ENCODE data around the gene LUC7L2.
"Not testable (repeated sequence)": the region's sequence is repeated elsewhere in the genome, so short reads cannot be mapped to it uniquely, and the experiment has no call there.

The LUC7L2 gene

DNA sequence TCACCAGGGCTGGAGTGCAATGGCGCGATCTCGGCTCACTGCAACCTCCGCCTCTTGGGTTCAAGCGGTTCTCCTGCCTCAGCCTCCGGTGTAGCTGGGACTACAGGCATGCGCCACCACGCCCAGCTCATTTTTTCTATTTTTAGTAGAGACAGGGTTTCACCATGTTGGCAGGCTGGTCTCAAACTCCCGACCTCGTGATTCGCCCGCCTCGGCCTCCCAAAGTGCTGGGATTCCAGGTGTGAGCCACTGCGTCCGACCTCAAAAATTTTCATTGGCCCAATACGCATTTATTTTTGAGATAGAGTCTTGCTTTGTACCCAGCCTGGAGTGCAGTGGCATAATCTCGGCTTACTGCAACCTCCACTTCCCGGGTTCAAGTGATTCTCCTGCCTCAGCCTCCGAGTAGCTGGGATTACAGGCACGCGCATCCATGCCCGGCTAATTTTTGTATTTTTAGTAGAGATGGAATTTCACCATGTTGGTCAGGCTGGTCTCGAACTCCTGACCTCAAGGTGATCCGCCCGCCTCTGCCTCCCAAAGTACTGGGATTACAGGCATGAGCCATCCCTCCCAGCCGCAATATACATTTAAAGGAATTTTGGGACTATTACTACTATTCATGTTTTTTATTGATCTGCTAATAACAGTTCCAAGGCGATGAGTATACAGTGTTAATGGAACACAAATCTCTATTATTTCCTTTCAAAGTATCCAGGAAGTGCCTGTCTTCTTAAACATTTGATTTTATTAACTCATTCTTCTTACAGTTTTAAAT lies 1.8 kb upstream of the LUC7L2 start:
- DNase-seq, result not testable (repeated sequence)

DNA sequence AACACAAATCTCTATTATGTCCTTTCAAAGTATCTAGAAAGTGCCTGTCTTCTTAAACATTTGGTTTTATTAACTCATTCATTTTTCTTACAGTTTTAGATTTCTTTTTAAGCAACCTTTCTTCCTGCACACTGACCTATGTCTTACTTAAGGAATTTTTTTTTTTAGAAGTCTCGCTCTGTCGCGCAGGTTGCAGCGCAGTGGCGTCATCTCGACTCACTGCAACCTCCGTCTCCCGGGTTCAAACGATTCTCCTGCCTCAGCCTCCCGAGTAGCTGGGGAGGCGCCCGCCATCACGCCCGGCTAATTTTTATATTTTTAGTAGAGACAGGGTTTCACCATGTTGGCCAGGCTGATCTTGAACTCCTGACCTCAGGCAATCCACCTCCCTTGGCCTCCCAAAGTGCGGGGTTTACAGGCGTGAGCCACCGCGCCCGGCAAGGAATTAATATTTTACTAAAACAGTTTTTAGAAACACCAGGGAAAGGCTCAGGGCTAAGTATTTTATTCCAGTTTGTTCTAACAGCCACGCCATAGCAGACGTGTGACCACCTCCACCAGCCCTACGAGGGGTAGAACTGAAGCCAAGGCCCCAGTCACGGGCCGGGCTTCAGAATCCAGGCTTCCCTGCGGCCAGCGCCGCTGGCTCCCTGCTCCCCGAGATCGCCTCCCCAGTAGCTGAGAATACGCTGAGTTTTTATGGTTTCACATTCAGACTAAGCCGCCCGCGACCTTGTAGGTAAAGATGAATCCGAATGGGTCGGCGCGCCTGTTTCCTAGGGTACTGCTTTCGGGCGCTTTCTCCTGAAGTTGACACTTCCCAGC lies 941 bp upstream of the LUC7L2 start:
- DNase-seq, result peak in 4 of 5 experiments; percentile 9 to 80 (median 22)

GRCh38 chr7:139360210-139360947 lies 685 bp downstream of the LUC7L2 start:
- peak; percentile 95 to 99 (median 98) for DNase-seq

DNA sequence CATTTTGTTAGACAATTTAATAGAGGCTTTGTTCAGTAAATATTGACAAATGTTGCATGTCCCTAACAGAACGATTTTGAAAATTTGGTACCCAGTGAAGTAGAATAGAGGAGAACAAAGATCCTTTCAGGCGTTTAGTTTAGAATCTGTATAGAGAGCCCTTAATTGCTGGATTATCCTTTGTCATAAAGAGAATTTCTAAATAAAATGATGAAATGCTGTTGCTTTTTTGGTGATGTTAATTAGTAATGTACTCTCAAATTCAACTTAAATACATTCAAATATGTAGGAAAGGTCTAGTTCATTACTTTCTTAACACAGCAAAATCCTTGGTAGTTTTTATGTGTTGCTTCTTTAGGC lies 1.2 kb downstream of the LUC7L2 start:
- DNase-seq, result no peak

GRCh38 chr7:139361523-139361922 lies 1.8 kb downstream of the LUC7L2 start:
- no peak for DNase-seq

GRCh38 chr7:139362302-139362701 lies 2.6 kb downstream of the LUC7L2 start:
- no peak for DNase-seq

DNA sequence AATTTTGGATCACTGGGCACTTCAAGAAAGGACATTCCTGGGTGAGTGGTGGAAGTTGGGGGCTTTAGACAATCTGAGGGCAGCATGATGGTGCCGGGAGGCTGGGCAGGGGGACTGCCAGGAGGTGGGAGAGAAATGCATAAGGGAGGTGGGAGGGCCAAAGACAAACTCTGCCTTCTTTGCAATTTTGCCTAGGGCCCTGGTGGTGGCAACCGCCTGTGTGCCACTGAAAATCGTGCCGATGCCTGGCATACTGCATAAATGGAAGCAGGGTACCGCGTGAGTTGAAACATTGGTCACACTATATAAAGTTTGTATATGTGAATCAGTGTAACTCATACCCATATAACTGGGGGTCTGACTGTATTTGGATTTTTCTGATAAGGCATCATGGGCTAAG lies 3.3 kb downstream of the LUC7L2 start:
- peak in 1 of 5 experiments; percentile 26 for DNase-seq

DNA sequence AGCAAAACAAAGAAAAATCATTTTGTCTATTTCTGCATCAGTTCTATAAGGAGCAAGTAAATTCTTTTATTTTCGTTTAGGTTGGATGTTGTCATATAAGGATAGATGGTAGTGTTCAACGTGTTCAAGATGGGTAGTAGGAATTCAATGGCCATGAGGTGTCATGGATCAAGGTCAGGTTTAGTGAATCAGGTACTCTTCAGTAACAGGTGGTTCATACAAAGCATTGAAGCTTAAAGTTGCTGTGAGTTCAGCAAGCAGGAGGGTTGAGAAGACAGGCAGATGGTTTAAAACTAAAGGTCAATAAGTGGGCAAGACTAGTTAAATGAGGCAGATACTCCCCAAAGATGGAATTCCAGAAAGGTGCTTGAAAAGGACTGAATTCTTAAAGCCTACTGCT lies 5.6 kb downstream of the LUC7L2 start:
- DNase-seq, result no peak

GRCh38 chr7:139366400-139366799 lies 6.7 kb downstream of the LUC7L2 start:
- DNase-seq, result no peak

DNA sequence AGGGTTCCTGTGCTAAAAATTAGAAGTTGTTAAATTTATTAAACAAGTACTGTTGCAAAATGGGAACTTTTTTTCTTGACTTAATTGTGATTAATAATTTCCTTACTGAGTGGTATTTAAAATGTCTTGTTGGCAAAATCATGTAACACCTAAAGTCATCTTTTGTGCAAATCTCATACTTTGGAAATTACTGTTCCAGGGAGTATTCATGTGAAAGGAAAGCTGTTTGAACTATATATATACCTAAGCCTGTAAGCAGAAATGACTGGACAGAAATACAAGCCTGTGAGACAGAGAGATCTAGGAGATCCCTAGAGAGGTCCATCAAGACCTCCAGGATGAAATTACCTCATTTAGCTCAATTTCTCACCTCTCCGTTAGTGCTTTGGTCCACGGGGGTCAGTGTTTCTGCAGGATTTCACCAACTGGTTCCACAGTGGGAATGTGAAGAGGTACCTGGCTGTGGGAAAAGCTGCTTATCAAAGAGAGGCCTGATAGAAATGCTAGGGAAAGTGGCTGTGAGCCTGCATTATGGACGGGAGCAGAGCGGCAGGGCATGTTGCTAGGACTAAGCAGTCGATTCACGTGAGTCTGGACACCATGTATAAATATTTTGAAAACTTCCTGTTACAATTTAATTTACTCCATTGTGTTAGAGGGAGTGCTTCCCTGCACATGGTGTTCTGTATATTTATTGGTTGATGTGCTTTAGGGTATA lies 7.9 kb downstream of the LUC7L2 start:
- DNase-seq, result no peak

- no peak for DNase-seq
These were observed 10.7 kb downstream of the LUC7L2 start for GRCh38 chr7:139370301-139370942.

DNA sequence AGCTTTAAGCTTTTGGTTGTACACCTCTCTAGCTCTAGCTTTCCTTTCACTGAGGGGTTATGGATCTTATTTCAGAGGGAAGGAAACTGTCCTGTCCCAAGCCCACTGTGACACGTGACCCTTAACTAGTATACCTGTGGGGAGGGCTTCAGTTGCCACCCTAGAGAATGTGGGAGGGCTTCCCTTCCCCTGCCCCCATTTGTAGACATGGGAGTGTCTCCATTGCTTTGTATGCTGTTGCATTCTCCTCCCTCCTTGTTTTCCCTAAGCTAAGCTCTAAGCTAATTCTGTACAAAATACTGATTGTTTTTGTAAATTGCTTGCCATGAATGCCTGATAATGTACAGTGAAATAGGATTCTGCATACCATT lies 11.2 kb downstream of the LUC7L2 start:
- no peak for DNase-seq

DNA sequence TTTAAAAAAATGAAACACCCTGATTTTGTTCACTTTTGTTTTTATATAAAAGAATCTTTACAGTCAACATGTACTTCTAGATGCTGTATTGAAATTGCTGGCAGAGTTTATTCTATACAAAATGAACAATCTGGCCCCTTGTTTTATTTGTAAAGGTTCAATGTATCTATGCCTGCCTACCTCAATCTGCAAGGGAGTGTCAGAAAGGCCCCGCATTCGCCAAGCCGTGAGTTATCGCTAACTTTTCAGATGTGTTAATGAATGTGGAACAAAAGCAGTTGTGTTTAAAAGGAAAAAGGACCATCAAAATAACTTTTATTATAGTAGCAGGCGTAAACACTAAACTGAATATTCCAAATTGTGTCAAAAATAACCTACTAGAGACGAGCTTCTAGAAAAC lies 14.6 kb downstream of the LUC7L2 start:
- no peak for DNase-seq

GRCh38 chr7:139382439-139382838 lies 22.7 kb downstream of the LUC7L2 start:
- no peak for DNase-seq

- DNase-seq, result no peak
These were observed 24.9 kb downstream of the LUC7L2 start for GRCh38 chr7:139384611-139385010.

GRCh38 chr7:139387594-139387993 lies 27.9 kb downstream of the LUC7L2 start:
- DNase-seq, result no peak

- DNase-seq, result no peak
These were observed 29.4 kb downstream of the LUC7L2 start for GRCh38 chr7:139389091-139389490.

GRCh38 chr7:139389774-139390173 lies 30.1 kb downstream of the LUC7L2 start:
- DNase-seq, result no peak

DNA sequence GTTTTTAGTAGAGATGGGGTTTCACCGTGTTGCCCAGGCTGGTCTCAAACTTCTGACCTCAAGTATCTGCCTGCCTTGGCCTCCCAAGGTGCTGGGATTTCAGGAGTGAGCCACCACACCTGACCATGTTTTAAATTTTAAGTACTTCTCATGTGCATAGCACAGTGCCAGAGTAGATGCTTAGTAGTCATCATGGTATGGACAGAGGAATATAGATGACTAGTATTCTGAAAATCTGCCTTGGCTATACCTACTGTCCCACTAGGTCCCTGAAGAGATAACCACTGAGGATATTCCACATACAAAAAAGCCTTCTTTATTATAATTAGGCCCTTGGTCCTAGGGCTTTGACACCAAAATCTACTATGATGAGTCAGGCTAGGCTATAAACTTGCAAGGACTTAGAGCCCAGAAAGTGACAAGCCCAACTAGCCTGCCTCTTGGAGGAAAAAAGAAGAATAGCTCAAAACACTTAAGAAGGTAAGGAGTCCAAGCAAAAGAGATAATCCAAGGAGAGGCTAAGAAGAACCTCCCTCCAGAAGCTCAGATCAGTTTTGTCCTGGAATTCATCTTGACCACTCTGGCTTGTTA lies 34.0 kb downstream of the LUC7L2 start:
- no peak for DNase-seq

DNA sequence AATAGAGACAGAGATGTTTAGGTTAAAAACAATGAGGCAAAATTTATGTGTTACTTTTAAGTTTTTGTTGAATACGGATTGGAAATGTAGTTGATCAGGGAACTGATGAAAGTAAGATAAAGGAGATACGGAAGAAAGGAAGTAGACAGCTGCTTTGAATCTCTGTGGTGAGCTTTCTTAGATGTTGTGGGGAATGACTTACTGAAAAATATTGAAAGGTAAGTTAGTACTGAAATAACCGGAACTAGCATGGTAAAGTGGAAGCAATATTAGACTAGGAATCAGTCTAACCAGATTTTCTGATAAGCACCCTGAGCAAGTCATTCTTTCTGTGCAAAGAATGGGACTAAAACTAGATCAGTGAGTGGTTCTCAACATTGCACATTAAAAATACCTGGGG lies 34.8 kb downstream of the LUC7L2 start:
- DNase-seq, result peak in 2 of 5 experiments; percentile 1 to 67

- DNase-seq, result no peak
These were observed 36.7 kb downstream of the LUC7L2 start for GRCh38 chr7:139396323-139396951.

Measured in T-helper 2 cell (primary cell).